ENCODE data around the gene ZBTB17. TPM values are rescaled to one million over a fixed set of nuclear protein-coding genes. Genes with fewer than 3 reads are reported as not detected.

Gene ZBTB17
- total and polyA plus RNA-seq, 9 of the 15 experiments (the other 6 are each of a cell fraction or from before 2014, with no cell fraction given): 1.1 to 53.4 (median 29.6) TPM

GRCh38 chr1:15985611-15986297 lies 9.9 kb upstream of the ZBTB17 start (continued):
- no peak for TF ChIP-seq PHF20 (IDR thresholded peaks at IDR 0.05; ENCODE audit: partially characterized antibody)
- TF ChIP-seq, protein P1, sequence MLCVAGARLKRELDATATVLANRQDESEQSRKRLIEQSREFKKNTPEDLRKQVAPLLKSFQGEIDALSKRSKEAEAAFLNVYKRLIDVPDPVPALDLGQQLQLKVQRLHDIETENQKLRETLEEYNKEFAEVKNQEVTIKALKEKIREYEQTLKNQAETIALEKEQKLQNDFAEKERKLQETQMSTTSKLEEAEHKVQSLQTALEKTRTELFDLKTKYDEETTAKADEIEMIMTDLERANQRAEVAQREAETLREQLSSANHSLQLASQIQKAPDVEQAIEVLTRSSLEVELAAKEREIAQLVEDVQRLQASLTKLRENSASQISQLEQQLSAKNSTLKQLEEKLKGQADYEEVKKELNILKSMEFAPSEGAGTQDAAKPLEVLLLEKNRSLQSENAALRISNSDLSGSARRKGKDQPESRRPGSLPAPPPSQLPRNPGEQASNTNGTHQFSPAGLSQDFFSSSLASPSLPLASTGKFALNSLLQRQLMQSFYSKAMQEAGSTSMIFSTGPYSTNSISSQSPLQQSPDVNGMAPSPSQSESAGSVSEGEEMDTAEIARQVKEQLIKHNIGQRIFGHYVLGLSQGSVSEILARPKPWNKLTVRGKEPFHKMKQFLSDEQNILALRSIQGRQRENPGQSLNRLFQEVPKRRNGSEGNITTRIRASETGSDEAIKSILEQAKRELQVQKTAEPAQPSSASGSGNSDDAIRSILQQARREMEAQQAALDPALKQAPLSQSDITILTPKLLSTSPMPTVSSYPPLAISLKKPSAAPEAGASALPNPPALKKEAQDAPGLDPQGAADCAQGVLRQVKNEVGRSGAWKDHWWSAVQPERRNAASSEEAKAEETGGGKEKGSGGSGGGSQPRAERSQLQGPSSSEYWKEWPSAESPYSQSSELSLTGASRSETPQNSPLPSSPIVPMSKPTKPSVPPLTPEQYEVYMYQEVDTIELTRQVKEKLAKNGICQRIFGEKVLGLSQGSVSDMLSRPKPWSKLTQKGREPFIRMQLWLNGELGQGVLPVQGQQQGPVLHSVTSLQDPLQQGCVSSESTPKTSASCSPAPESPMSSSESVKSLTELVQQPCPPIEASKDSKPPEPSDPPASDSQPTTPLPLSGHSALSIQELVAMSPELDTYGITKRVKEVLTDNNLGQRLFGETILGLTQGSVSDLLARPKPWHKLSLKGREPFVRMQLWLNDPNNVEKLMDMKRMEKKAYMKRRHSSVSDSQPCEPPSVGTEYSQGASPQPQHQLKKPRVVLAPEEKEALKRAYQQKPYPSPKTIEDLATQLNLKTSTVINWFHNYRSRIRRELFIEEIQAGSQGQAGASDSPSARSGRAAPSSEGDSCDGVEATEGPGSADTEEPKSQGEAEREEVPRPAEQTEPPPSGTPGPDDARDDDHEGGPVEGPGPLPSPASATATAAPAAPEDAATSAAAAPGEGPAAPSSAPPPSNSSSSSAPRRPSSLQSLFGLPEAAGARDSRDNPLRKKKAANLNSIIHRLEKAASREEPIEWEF (CRISPR knock-in tag; IDR thresholded peaks at IDR 0.05): no peak

GRCh38 chr1:15983275-15983674 lies 7.4 kb upstream of the ZBTB17 start:
- WGBS (ENCODE audit: insufficient coverage, low coverage, missing lambda C conversion rate): 4% methylated on average over 1 of the region's 1 CpG
- no peak for FAIRE-seq
- TF ChIP-seq TSC22D4 (tag; IDR thresholded peaks at IDR 0.05): no peak
- no peak for TF ChIP-seq PHB (CRISPR knock-in tag; IDR thresholded peaks at IDR 0.05)
- no peak for TF ChIP-seq ZNF140 (CRISPR knock-in tag; IDR thresholded peaks at IDR 0.05)
- TF ChIP-seq KLF6 (CRISPR knock-in tag; IDR thresholded peaks at IDR 0.05; ENCODE audit: borderline replicate concordance): no peak
- TF ChIP-seq ZNF740 (CRISPR knock-in tag; IDR thresholded peaks at IDR 0.05): no peak
- TF ChIP-seq ZNF740 (tag; IDR thresholded peaks at IDR 0.05): no peak
- TF ChIP-seq RBM39 (optimal IDR thresholded peaks at IDR 0.05; ENCODE audit: low read depth, low read length): no peak
- H3K4me1 ChIP-seq (replicated peaks in 1 of 2; ENCODE audit: control insufficient read depth in 2 of 2, insufficient read depth in 2 of 2, low read length in 2 of 2): no peaks in the 10 kb centered on the region
- H4K20me1 ChIP-seq (replicated peaks; ENCODE audit: control insufficient read depth, insufficient read depth, low read length): no peaks in the 10 kb centered on the region
- H3K9me3 ChIP-seq (replicated peaks; ENCODE audit: control insufficient read depth, insufficient read depth, low read depth, low read length): peaks cover 13% of the 10 kb centered on the region
- H3K4me3 ChIP-seq: no peak overlapping the region
- no TSS peak for BruUV-seq (replicated peaks)
- H3K4me2 ChIP-seq (ENCODE audit: insufficient read depth, low read length): no peak overlapping the region
- no peak overlapping the region for H3K27ac ChIP-seq (ENCODE audit: extremely low read depth, low read depth, low read length)
- H2AFZ ChIP-seq (ENCODE audit: low read depth, low read length): no peak overlapping the region
- DNase-seq (ENCODE audit: extremely low read depth in 1 of 4, low spot score in 3 of 4): no peak
- ChIA-PET CTCF (ENCODE audit: low intra/inter-chr PET ratio) (no interaction called here), POLR2A (no interaction called here)
- intact Hi-C loops (cut with micrococcal nuclease) (no loop called here), in situ Hi-C loops (cut with MboI) (no loop called here)
- H3K36me3 ChIP-seq (ENCODE audit: control insufficient read depth, insufficient read depth, low read length): no peaks in the 10 kb centered on the region
- ATAC-seq: no peak
- H3K79me2 ChIP-seq (ENCODE audit: control insufficient read depth, insufficient read depth, low read length): no peaks in the 10 kb centered on the region
- no peak overlapping the region for H3K9ac ChIP-seq (ENCODE audit: insufficient read depth in 1 of 2, low read depth in 2 of 2, low read length in 2 of 2)
- no peaks in the 10 kb centered on the region for H3K27me3 ChIP-seq (ENCODE audit: control insufficient read depth in 2 of 2, insufficient read depth in 2 of 2, low read length in 2 of 2)
- no peaks in the 10 kb centered on the region for H3K9me1 ChIP-seq (ENCODE audit: control insufficient read depth, insufficient read depth, low read length)

All from K562 (cell line).